ENCODE results near the gene NCAM2.

Gene NCAM2

DNA sequence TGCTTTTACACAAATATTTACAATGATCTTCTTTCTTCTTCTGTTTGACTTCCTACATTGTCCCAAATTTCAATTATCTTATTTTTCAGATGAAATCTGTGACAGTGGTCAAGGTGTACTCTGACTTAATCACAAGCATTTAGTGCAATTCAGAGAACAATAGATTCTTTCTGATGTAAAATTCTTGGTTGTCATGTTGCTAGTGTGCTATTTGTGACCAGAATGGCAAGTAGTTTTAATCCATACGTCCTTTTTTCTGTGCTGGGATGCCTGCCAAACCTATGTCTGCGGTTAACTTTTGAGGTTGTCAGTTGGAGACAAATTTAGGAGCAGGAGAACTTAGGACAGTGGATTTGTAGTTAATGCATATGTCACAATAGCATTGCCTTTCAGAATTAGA, 31.0 kb downstream of the NCAM2 start:
- no peak for DNase-seq

DNA sequence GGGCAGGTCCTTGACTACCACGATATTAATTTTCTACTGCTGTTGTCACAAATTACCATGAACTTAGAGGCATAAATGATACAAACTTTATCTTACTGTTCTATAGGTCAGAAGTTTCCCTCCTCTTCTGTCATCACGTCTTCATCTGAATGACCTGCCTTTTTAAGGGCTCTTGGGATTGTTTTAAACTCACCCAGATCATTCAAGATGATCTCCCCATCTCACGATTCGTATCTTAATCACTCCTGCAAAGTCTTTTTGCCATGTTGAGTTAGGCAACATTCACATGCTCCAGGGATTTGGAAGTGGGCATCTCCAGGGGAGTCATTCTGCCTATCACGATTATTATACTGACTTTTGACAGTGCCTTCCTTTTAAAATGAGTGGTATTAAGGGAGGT, 32.1 kb downstream of the NCAM2 start:
- no peak for DNase-seq

DNA sequence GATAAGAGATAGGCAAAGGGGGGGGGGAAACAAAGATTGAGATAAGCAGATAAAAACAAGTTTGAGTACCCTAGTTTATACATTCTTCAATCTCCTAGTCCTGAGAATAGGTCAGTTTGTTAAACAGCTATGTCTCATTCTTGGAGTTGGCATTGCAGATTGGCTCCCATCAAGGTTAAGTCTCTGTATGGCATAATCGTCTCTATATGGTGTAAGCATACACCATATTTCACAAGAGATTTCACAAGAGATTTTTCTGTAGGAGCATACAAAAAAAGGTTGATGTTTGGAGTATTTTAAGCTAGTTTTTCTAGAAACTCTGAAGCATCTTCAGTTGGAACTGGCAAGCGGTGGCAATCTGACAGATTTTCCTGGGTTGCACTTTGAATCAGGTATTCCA, 35.8 kb downstream of the NCAM2 start:
- DNase-seq, result no peak

DNA sequence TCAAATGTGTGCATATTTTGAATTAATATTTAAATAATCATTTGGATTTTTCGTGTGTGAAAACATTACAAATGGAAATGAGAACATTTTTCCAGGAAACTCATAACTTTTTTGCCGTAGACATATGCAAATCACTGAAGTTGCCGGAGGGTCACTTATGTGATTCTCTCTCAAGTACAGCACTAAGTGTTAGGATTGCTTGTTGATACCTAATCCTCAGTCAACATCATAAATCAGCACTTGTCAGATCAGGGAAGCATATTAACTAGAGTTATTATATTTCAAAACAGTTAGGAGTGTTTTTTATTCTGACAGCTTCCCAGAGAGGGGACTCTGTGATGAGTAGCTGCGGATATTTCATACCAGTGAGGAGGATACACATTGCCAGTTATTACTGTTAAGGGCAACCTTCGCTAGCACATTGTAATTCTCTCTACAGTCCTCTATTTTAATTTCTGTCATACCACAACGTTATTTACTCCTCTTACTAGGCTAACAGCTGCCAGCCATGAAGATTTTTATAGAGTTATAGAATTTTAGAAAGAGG, 41.5 kb downstream of the NCAM2 start:
- DNase-seq, result no peak

DNA sequence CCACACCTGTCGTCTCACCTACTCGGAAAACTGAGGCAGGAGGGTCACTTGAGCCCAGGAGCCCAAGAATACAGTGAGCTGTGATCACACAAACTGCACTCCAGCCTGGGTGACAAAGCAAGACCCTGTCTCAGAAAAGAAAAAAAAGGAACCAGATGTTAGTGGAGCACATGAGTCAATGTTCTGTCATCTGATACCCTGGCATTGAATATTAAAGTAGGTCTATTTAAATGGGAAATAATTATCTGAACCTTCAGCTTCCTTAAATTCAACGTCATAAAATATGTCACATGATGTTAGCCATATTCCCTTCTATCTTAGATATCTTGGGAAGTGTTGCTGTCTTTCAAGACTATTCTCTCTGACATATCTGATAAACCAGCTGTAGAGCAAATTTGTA, 47.3 kb downstream of the NCAM2 start:
- no peak for DNase-seq

DNA sequence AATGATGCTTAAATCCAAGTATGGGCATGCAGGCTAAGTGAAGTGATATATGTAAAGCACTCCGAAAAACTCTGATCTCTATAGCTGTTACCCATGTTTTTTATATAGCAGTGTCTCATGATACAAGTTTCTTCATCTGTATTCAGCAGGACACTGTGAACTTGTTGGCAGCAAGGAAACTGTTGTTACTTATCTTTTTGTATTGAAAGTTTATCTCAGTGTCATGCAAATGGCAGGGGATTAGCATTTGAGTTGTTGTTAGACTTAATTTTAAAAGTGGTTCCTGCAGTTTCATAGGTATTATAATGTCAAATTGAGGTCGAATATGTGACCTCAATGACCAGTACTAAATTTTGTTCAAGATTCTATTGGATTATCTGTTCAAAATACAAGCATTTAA, 47.9 kb downstream of the NCAM2 start:
- DNase-seq, result no peak

DNA sequence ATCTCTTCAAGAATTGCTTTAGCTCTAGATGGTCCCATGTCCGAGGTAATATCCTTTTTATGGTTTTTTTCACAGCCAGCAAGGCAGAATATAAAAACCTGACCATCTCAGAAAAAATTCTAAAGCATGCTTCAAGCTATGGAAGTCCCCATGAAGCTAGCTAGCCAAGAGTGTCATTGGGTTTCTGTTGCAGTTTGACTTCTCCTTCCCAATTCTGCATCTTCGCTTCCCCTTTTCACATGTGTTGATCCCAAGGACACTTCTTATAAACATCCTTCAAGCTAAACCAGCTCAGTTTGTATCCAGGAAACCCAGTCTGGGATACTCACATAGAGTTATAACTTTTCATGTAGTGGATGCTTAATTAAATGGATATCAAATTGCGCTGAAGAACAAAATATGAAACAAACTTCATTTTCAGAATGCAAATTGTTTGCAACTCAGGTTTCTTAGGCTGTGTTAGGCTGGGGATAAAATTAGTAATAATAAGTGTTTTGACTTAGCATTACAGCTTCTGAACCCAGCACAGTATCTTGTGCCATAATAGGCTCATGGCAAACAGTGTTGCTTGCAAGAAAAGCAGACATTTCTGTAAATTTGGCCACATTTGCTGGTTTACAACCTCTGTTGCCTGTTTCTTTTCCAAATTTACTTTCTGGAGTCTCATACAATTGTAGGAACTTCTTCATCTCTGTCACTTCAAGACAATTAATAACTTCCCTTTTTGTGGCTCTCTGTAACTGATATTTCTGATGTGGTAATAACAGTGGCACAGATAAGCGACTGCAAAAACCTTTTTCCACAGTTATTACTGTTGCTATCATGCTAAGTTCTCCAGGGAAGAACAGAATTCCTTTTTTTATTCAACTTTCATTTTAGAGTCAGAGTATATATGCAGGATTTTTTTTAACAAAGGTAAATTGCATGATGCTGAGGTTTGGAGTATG, 53.2 kb downstream of the NCAM2 start:
- no peak for DNase-seq

DNA sequence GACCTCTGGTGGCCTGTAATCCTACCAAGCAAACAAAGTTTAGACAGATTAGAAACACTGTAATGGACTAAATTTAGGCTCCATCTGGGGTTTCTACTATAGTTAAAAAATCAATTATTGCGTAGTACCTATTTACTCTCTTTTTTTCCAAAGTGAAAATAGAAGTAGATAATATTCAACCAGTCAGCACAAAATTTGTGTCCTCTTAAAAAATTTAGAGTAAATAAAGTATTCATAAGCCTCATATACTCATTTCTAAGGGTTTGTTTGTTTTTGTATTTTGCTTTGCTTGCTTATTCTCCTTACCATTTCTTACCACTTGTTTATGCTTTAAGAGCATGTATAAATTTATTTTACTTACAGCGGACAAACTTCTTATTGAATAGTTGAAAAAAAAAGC, 54.5 kb downstream of the NCAM2 start:
- no peak for DNase-seq

DNA sequence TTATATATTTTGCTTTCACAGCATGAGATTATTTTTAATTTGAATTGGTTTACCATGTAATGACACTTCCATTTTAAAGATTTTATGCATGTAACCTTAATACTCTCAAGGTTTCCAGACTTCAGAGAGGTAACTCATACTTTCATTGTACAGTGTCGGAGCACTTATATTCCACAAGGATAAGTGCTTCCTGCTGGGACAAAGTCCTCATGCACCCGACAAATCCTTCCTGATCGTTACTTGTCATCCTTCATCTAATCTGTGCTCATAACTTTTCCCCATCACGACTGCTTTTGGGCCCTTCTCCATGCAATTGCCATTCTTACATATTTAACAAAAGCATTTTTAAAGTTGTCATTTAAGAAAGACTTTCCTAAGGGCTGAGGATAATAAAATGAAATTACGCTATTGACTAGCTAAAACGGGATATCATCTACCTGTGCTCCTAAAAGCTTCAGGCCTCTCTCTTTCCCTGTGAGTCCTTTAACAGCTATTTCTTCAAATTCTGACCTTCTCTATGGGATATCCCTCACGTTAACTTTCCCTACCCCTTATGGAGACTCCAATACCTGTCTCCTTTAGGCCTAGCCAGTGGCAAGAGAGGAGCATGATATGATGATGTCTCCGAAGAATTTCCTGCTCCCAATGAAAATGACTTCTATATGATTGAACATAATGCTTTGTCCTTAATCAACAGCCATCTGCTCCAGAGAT, 59.3 kb downstream of the NCAM2 start:
- no peak for DNase-seq

DNA sequence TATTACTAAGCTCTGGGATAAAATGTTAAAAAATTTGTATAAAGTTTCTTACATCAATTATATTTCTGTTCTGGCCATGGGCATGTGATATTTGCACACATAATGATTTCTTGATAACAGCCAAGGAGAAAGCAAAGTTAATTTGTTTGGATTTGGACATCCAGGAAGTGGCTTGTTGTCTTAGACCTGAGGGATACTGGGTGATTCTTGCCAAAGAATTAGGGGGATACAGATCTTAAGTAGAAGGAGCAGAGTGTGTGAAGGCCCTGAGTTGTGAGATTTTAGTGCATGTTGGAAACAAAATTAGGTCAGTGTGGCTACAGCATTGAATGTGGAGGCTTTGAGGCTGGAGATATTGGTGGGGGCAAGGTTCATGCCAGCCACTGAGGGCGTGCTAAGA, 65.6 kb downstream of the NCAM2 start:
- DNase-seq, result no peak

DNA sequence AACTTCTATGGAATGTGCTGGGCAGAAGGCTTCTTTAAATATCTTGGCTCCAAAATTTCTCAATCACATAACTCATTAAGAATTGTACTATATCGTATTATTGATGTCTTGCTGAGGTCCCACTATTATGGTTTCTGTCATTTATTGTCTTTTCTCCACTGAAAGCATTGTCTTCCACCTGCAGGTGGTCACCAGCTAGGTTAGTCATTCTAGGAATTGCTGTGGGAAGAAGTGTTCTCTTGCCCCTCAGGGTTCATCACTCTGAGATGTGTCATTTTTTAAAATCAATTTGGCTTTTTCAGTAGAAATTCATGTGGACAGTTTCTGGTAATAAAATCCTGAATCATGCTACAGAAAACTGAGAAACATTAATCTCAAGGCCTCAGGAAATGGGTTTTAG, 66.1 kb downstream of the NCAM2 start:
- no peak for DNase-seq

DNA sequence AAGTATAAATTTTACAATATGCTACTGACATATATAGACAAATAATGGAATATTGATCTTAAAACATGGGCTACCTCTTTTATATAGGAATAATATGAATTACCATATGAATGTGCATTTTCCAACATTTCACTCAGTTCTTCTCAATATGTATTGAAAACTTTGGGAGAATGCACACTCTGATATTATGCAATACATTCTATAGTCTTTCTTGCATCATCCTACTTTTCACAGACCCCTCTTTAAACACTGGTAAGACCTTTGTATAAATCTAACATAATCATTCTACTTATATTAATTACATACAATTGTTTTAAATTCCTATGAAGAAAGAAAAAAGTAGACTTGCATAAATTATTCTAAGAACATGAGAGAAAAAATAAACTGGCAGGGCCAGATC, 69.2 kb downstream of the NCAM2 start:
- no peak for DNase-seq

DNA sequence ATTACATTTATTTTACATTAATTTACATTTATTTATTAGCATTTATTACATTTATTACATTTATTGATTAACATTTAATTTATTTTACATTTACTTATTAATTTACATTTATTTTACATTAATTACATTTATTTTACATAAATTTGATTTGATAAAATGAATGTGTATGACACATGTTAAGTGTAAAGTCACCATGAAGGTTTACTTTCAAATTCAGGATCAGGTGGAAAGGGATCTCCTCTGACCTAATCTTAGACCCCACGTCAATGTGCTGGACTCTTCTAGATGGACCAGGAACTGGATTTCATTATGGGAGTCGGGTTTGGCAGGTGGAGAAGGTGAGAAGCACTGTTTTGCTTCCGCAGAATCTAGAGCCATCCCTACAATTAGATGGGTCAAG, 76.1 kb downstream of the NCAM2 start:
- no peak for DNase-seq

DNA sequence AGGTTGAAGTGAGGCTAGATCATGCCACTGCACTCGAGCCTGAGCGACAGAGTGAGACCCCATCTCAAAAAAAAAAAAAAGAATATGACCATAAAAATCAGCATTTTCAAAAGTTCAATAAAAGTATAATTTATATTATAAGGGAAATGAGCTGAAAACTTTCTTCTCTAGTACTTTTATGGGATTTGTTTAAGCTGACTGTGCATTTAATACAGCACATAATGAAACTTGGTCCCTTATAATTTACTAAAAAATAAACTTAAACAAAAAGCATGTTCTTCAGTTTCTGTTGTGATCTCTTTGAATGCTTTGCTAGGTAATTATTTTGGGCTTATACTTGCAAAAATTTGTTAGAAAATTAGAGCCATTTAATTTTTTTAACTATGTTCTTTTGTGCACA, 77.8 kb downstream of the NCAM2 start:
- DNase-seq, result no peak

DNA sequence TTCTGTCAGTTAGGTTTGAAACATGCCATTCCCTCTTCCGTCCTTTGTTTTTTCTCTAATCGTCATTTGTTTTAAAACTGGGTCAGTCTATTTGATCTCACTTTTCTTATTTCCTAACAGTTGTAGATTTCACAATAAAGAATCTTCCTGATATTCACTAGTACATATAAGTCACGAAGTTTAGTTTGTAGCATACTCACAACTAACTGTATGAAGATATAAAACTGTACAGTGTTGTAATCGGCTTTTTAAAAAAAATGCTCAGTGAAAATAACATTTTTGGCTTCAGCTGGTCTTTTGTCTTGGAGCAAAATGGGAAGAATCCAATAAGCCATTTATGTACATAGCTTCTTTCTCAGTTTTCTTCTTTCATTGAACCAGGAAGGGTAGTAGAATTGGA, 78.3 kb downstream of the NCAM2 start:
- DNase-seq, result no peak

DNA sequence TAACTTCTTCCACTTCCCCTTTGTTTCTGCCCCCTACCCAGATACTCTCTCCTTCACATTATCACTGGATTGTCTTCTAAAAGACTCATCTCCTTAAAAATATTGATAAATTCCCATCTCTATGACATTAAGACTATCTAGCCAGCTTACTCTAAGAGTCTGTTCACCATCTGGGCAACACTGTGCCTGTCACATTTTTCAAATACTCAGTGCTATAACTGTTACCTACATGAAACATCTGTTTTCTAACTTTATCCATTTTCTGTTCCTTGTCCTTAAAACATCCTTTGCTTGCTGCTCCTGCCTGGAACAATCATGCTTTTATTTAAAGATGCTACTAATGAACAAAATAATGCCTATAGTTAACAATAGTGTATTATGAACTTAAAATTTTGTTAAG, 81.4 kb downstream of the NCAM2 start:
- DNase-seq, result no peak

DNA sequence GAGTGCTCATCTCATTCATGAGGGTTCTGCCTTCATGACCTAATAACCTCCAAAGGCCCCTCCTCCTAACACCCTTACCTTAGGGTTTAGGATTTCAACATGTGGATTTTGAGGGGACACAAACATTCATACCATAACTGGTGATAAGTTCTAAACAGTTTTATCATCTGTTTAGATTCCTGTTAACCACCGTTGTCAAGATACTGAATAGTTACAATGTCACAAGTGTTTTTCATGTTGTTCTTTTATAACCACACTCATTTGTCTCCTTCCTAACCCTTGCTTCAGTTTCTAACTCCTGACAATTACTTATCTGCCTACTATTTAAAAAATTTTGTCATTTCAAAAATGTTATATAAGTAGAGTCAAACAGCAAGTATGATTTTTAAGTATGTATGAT, 86.0 kb downstream of the NCAM2 start:
- no peak for DNase-seq

DNA sequence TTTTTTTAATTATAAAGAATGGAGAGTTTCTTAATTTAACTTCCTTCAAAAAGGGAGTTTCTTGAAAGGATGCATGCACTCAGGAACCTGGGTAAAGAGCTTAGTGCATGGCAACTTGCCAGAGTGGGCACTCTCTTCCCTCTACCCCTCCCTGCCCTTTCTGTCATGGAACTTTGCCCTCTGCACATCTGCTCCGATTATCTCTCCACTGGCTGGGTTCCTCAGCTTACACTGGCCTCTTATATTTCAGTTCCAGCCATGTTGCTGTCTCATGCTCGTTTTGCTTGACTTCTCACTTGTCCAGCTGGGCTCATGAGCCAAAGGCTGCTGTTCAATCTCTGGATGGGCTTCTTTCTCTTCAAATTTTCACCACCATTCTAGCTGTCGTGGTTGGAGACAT, 87.0 kb downstream of the NCAM2 start:
- DNase-seq, result no peak

DNA sequence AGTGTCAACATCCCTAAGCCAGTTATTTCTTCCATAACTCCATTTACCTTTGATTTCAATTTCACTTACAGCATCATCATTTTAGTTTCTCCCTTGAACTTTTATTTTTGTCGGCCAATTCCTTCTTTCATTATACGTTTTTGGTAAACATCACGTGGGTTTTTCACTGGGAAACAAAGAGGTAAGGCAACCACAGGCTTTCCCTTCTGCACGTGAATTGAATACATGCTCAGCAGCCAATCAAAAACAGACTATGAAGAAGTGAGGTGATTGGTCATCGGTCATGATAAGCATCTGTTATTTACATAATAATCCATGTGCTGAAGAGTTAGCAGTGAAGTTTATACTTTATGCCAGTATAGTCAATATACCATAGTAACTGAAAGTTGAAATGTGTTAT, 98.7 kb downstream of the NCAM2 start:
- DNase-seq, result no peak

DNA sequence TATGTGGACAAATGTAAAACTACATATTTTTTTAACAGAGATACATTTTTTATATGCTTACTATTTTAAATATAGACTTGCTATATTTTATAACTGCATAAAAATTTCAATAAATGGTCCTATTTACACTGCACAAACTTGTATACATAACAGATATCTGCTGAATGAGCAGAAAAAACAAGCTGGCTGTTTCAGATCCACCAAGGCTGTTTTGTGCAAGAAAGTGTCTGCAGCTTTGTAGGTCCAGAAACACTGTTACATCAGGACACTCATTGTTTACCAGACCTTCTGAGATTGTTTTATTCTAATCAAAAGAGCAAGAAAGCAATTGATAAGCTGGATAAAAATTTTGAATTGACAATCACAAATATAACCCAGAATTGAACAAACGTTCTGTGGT, 99.3 kb downstream of the NCAM2 start:
- no peak for DNase-seq

DNA sequence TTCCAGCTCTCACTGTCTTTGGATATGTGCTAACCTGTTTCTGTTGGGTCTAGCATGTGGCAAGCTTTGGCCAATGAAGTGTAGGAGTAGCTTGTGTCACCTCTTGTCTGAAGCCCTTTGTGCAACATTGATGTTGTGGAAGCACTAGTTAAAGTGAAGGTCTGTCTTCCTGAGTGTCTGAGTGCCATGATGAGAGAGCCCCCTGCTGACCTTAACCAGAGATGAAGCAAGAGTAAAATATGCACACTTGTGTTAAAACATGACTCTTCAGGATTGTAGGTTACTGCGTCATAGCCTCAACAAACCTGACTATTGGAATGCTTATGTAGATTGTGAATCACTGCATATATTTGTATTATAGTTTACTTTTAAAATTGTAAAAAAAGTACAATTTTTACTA, 103.7 kb downstream of the NCAM2 start:
- DNase-seq, result no peak

DNA sequence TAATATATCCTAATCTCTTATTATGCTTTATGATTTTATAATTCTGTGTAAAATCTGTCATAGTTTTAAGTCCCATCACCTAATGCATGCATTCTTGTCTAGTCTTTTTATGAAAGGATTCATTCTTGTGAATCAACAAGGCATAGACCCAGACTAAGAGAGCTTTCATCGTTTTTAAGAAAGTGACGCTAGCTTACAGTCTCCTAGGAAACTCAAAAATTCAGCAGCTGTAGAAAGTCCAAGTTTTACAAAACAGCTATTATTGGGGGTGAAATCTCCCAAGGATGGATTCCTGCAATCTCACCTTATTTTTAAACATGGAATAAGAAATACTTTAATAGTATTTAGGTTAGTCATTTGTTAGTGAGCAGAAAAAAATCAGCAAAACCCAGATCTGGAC, 104.7 kb downstream of the NCAM2 start:
- no peak for DNase-seq

DNA sequence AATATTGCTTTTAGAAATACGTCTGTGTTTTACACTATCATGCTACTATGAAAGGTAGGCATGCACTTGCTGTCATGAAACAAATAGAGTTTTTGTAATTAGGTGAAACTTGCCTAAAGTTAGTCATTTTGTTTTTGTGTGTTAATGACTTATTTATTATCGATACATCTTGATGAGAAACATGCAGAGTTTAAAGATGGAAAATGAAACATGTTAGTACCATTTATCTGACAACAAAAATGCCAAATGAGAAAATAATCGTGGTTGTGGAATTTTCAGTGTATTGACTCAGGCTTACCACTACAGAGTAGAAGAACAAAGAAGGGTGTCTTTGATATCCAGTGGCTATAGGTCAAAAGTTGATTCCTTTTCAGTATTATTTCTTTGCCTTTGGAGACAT, 105.5 kb downstream of the NCAM2 start:
- no peak for DNase-seq

DNA sequence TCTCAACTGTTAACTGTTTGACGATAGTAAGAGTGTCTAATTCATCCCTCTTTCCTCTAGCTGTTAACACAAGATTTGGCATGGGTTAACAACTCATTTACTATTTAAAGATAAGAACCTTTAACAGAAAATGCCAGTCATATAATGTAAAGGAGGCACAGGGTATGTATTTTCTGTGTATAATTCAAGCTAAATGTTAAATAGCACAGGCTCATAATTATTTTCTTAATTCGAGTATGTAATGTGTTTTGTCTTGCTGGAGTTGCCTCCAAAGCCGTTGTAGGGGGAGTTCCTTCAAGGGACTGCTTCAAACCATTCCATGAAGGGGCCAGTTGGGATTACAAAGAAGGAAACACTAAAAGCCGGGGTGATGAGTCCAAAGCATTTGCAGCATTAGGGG, 111.5 kb downstream of the NCAM2 start:
- no peak for DNase-seq
